DMS53 treated with DMSO at 0.1 percent for 48 hours (cell line): ENCODE data around the gene UBE2N.

ENCODE experiments used
- DNase-seq: peaks from one replicate; lab custom pipeline; 2025; ENCODE audit not compliant: unreplicated experiment; lab: John Stamatoyannopoulos, UW

UBE2N gene

DNA sequence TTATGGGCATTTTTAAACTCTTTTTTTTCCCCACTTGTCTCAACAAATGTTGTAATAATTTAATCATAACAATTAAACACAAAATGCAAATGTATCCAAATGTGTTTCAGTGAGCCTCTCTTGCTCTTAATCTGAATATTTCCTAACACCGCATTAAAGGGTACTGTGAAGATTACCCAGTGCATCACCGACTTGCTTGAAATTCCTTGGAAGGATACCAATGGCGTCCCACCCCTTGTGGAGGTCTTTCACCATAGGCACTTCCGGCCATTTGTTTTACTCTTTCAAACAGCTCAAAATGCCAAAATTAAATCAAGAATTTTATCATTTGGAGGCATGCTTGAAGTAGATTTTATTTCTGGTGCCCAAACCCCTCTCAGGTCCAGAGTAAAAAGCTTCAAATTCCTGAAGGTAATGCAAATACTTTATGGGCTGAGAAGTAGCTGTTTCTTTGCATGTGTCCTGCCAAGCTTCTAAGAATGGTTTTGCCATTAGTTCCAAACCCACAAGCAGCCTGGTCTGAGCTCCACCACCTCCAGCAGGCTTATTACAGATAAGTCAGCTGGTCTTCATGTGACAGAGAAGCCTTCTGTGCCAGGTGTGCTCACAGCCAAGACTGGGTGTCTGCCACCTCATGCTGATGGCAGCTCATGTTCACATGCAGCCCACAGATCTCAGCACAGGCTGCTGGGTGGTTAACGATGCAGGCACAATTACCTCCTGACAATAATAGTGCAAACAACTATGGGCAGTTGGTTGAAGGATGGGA, 80.4 kb downstream of the UBE2N start:
- no peak for DNase-seq

DNA sequence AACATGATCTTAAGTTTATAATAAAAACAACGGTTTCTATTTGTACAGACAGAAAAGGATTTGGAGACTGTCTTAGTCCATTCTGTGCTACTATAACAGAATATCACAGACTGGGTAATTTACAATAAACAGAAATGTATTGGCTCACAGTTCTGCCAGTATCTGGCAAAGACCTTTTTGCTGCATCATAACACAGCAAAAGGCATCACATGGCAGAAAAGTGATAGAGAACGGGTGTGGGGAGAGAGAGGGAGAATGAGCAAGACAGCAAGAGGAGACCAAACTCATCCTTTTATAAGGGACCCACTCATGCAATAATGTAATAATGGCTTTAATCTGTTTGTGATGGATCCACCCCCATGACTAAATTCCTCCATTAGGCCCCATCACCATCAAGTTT, 81.1 kb downstream of the UBE2N start:
- DNase-seq = no peak

DNA sequence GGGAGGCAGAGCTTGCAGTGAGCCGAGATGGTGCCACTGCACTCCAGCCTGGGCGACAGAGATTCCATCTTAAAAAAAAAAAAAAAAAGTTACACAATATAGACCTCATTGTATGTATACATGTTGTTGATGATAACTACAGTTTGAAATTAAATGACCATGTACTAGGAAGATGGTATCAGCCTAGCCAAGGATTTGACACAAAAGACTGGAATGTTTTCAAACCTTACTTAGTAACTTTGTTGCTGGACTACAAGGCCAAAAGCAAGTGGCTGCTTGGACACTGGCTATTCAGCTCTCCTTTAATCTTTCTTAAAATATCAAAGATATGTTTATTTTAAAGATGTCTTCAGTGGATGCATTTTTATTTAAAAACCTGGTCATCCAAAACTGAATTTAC, 82.9 kb downstream of the UBE2N start:
- DNase-seq = no peak

DNA sequence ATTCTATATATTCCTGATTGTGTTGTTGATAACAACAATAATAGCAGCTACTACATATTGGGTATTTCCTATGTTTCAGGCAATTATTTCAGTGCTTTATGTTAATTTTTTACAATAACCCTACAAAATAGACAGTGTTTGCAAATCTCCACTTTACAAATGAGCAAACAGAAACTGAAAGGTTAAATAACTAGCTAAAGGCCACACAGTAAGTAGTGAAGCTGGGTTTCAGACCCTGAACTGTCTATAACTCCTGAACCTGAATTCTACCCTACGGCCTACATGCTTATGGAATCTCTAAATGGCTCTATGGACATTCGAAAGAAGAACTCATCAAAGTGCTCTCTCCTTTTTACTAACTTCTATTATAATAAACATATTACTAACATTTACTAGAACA, 83.7 kb downstream of the UBE2N start:
- no peak for DNase-seq

DNA sequence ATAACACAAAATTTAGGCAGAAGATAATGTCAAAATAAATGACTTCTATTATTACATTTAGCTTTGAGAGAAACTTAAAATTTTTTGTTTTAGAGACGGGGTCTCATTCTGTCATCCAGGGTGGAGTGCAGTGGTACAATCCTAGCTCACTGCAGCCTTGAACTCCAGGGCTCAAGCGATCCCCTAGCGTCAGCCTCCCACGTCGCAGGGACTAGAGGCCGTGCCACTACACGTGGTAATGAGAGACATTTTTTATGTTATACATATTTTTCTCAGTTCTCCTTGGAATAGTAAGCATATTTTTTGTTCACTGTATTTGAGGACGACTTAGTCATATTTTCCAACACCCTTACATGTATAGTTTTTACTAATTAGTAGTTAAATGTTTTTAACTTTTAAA, 85.5 kb downstream of the UBE2N start:
- no peak for DNase-seq
